ENCODE results near the gene DLK1. TPM values are rescaled to one million over a fixed set of nuclear protein-coding genes. Genes with fewer than 3 reads are reported as not detected.

Gene DLK1
- total and polyA plus RNA-seq, 7 donors = 0.36 to 1.2 (median 0.46) TPM; not detected in 4

DNA sequence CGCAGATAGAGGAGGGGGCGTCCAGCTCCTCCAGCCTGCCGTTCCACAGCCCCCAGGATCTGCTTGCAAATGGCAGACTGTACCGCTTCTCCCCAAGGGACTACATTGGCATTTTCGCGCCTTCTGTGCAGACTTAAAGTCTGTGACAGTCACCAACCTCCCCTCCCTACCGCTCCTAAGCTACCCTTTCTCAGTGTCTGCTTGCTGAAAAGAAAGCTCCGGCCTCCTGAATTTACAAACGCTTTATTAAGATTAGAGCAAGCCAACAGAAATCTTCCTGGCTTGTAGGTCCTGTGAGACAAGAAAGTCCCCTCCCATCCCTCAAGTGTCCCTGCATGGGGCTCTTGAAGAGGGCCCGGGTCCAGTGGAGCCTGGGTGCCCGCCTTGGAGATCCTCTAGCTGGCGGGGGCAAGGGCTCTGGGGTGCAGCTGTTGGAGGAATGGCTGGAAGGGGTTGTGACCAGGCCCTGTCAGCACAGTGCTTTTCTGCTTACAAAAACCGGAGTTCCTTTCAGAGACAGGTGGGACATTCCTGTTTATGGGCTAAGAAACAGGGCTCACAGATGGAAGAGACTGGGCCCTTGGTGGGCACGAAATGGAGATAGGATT lies 2.8 kb upstream of the DLK1 start:
- 62 to 81% methylated on average over 14 of the region's 14 CpGs for WGBS, 2 donors
- Histone ChIP-seq H3K9me3 (no peaks in the 10 kb centered on the region), H3K4me1 (no peaks in the 10 kb centered on the region), H3K4me3 (no peak overlapping the region), H3K27ac (no peak overlapping the region), H3K36me3 (no peaks in the 10 kb centered on the region), H3K27me3 (peaks cover 12 to 68% (median 33%) of the 10 kb centered on the region in 3 donors)
- DNase-seq = no peak
- TF ChIP-seq EP300 (IDR thresholded peaks at IDR 0.05) (no peak), POLR2AphosphoS5 (IDR thresholded peaks at IDR 0.05) (no peak), CTCF (IDR thresholded peaks at IDR 0.05) (no peak), POLR2A (IDR thresholded peaks at IDR 0.05) (no peak)
- intact Hi-C loops (cut with DNase I) = no loop called here

- Histone ChIP-seq H3K27ac (no peak overlapping the region), H3K9me3 (no peaks in the 10 kb centered on the region), H3K27me3 (peaks cover 12 to 72% (median 39%) of the 10 kb centered on the region in 3 donors), H3K36me3 (no peaks in the 10 kb centered on the region), H3K4me3 (no peak overlapping the region), H3K4me1 (no peaks in the 10 kb centered on the region)
- 75 to 92% methylated on average over 4 of the region's 4 CpGs for WGBS, 2 donors
- intact Hi-C loops (cut with DNase I) = no loop called here
- no peak for DNase-seq
- TF ChIP-seq EP300 (IDR thresholded peaks at IDR 0.05) (no peak), POLR2AphosphoS5 (IDR thresholded peaks at IDR 0.05) (no peak), CTCF (IDR thresholded peaks at IDR 0.05) (no peak), POLR2A (IDR thresholded peaks at IDR 0.05) (no peak)
Measured at GRCh38 chr14:100724536-100724935, 2.2 kb upstream of the DLK1 start.

GRCh38 chr14:100725587-100726387 lies 905 bp upstream of the DLK1 start:
- intact Hi-C loops (cut with DNase I) = no loop called here
- no peak overlapping the region for H3K4me3 ChIP-seq
- 82 to 87% methylated on average over 33 of the region's 33 CpGs for WGBS, 2 donors
- no peak overlapping the region for H3K27ac ChIP-seq
- no peak for DNase-seq
- peaks cover 12 to 84% (median 46%) of the 10 kb centered on the region in 3 donors for H3K27me3 ChIP-seq
- H3K4me1 ChIP-seq = no peaks in the 10 kb centered on the region
- H3K36me3 ChIP-seq = no peaks in the 10 kb centered on the region
- H3K9me3 ChIP-seq = no peaks in the 10 kb centered on the region
- no peak for TF ChIP-seq CTCF (IDR thresholded peaks at IDR 0.05)

DNA sequence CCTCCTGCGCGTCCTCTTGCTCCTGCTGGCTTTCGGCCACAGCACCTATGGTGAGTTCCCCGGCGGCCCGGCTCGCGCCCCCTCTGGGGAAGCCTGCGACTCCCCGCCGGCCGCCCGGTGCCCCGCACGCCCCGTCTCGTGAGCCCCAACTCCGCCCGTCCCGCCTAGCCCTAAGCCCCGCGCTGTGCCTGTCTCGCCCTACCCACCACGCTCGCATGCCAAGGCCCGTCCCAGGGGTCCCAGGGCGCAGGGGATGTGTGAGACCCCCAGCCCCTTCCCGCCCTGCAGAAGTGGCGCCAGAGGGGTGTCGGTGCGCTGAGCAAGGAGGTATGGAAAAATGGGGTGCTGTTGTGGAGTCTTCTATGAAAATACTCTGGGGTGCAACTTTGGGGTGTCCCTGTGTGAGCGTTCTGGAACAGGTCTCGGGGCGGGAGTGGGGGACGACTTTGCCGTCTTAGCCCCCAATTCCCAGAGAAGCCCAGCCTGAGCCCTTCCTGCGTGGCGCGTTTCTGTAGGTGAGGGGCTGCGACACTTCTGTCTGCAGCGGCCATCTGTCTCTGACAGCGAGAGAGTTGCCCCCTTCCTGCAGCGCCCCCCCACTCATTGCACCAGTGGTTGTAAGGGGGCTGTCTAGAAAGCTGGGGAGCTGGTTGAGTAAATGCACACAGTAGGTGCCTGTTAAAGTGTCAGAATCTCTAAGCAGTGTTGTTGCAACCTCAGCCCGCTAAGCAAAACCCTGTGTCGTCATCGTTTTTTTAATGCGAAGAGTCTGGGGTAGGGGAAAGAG lies 587 bp downstream of the DLK1 start:
- no peak overlapping the region for H3K4me3 ChIP-seq
- no peak overlapping the region for H3K27ac ChIP-seq
- DNase-seq = no peak
- no peaks in the 10 kb centered on the region for H3K4me1 ChIP-seq
- peaks cover 12 to 84% (median 46%) of the 10 kb centered on the region in 3 donors for H3K27me3 ChIP-seq
- no peaks in the 10 kb centered on the region for H3K9me3 ChIP-seq
- no peaks in the 10 kb centered on the region for H3K36me3 ChIP-seq
- WGBS, 2 donors = 15 to 18% methylated on average over 47 of the region's 47 CpGs
- TF ChIP-seq POLR2A (IDR thresholded peaks at IDR 0.05) (no peak), EP300 (IDR thresholded peaks at IDR 0.05) (no peak), POLR2AphosphoS5 (IDR thresholded peaks at IDR 0.05) (no peak), CTCF (IDR thresholded peaks at IDR 0.05) (no peak)
- intact Hi-C loops (cut with DNase I) = no loop called here

Measured in sigmoid colon (tissue), 7 donors.